Left ventricle myocardium inferior (tissue), 1 donor: ENCODE measurements around the gene NFATC4. TPM values are rescaled to one million over a fixed set of nuclear protein-coding genes. Genes with fewer than 3 reads are reported as not detected.
"Not testable (repeated sequence)": the region's sequence is repeated elsewhere in the genome, so short reads cannot be mapped to it uniquely, and the experiment has no call there.

Experiments used
- DNase-seq: peaks from one replicate; pipeline ENCODE4 v3.0.0-alpha.2; 2020
- H3K27ac ChIP-seq: fragments of 200-600 bp; replicated peaks from 2 replicates; pipeline ENCODE4 v1.8.0; 2021
- H3K27me3 ChIP-seq: fragments of 200-600 bp; 2 replicates; pipeline ENCODE4 v1.8.0; 2021; ENCODE audit warnings: low read depth
- H3K36me3 ChIP-seq: fragments of 200-600 bp; 2 replicates; pipeline ENCODE4 v1.8.0; 2021
- H3K4me1 ChIP-seq: fragments of 200-600 bp; 2 replicates; pipeline ENCODE4 v1.8.0; 2021
- H3K4me3 ChIP-seq: fragments of 200-600 bp; 2 replicates; pipeline ENCODE4 v1.8.0; 2021; ENCODE audit warnings: mild to moderate bottlenecking, moderate library complexity
- H3K9me3 ChIP-seq: fragments of 200-600 bp; replicated peaks from 2 replicates; pipeline ENCODE4 v1.8.0; 2021
- intact Hi-C: fragments of 100-400 bp; cut with micrococcal nuclease; formaldehyde crosslinking; loops from one replicate; pipeline ENCODE4 v1.11.0; 2022
- total RNA-seq: library from RNA; stranded (reverse); fragmentation: NEBNext Ultra II Directional; extraction: Animal tissue kit (Norgen Biotek cat#: 25700); gene quantifications from one replicate; pipeline ENCODE4 v1.2.1, GENCODE V29; 2021
- TF ChIP-seq, protein P1 (sequence below): fragments of 200-600 bp; IDR thresholded peaks from 2 replicates; pipeline ENCODE4 v1.8.0; 2021; ENCODE audit warnings: antibody characterized with exemption, mild to moderate bottlenecking, borderline replicate concordance
- donor health status: DM: no; HTN: yes; CAD: no; lungs with severe emphysema.

NFATC4 gene
- total RNA-seq, 1 donor from 2014 or later, result 20.6 TPM

DNA sequence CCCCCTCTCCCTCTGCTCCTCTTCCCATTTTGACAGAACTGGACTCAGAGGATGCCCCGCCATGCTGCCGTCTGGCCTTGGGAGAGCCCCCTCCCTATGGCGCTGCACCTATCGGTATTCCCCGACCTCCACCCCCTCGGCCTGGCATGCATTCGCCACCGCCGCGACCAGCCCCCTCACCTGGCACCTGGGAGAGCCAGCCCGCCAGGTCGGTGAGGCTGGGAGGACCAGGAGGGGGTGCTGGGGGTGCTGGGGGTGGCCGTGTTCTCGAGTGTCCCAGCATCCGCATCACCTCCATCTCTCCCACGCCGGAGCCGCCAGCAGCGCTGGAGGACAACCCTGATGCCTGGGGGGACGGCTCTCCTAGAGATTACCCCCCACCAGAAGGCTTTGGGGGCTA is 1.5 kb downstream of the NFATC4 start:
- Histone ChIP-seq H3K4me1 (peaks cover 51% of the 10 kb centered on the region), H3K4me3 (peak overlapping the region; percentile 70), H3K36me3 (peaks cover 9% of the 10 kb centered on the region), H3K27ac (peak overlapping the region; percentile 93), H3K27me3 (peaks cover 49% of the 10 kb centered on the region), H3K9me3 (no peaks in the 10 kb centered on the region)
- intact Hi-C loops, result loop anchor here (5.0 kb wide), 1 partner anchor 63 kb away; no protein-coding TSS in a partner anchor
- TF ChIP-seq, protein P1, sequence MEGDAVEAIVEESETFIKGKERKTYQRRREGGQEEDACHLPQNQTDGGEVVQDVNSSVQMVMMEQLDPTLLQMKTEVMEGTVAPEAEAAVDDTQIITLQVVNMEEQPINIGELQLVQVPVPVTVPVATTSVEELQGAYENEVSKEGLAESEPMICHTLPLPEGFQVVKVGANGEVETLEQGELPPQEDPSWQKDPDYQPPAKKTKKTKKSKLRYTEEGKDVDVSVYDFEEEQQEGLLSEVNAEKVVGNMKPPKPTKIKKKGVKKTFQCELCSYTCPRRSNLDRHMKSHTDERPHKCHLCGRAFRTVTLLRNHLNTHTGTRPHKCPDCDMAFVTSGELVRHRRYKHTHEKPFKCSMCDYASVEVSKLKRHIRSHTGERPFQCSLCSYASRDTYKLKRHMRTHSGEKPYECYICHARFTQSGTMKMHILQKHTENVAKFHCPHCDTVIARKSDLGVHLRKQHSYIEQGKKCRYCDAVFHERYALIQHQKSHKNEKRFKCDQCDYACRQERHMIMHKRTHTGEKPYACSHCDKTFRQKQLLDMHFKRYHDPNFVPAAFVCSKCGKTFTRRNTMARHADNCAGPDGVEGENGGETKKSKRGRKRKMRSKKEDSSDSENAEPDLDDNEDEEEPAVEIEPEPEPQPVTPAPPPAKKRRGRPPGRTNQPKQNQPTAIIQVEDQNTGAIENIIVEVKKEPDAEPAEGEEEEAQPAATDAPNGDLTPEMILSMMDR, result no peak
- no peak for DNase-seq

DNA sequence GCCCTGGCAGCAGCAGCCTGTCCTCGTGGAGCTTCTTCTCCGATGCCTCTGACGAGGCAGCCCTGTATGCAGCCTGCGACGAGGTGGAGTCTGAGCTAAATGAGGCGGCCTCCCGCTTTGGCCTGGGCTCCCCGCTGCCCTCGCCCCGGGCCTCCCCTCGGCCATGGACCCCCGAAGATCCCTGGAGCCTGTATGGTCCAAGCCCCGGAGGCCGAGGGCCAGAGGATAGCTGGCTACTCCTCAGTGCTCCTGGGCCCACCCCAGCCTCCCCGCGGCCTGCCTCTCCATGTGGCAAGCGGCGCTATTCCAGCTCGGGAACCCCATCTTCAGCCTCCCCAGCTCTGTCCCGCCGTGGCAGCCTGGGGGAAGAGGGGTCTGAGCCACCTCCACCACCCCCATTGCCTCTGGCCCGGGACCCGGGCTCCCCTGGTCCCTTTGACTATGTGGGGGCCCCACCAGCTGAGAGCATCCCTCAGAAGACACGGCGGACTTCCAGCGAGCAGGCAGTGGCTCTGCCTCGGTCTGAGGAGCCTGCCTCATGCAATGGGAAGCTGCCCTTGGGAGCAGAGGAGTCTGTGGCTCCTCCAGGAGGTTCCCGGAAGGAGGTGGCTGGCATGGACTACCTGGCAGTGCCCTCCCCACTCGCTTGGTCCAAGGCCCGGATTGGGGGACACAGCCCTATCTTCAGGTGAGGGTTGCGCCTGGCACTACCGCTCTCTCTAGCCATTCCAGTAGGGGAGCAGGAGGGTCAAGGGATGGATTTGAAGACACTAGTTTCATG is 2.1 kb downstream of the NFATC4 start:
- Histone ChIP-seq H3K9me3 (no peaks in the 10 kb centered on the region), H3K4me3 (peak overlapping the region; percentile 70), H3K27me3 (peaks cover 49% of the 10 kb centered on the region), H3K36me3 (peaks cover 9% of the 10 kb centered on the region), H3K4me1 (peaks cover 47% of the 10 kb centered on the region), H3K27ac (peak overlapping the region; percentile 93)
- no peak for DNase-seq
- intact Hi-C loops, result loop anchor here (5.0 kb wide), 1 partner anchor 62 kb away; no protein-coding TSS in a partner anchor
- TF ChIP-seq, protein P1, result no peak

DNA sequence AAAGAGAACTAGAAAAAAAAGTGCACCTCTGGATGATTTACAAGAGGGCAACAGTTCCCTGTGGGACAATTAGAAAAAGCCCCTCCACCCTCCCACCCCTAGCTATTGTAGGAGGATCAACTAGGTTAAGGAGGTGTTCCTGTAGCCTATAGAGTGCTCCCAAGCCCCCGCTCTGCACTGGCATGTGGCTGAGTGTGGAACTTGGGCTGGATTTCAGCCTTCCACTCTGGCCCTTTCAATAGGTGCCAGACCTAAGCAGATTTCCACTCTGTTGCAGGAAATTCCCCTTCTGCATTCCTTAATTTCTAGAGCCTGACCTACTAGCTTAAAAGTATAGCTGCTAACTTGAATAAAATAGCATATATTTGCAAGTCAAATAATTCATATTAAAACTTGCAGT is 2.8 kb downstream of the NFATC4 start:
- H3K9me3 ChIP-seq, result no peaks in the 10 kb centered on the region
- DNase-seq, result no peak
- TF ChIP-seq, protein P1, result no peak
- H3K27me3 ChIP-seq, result peaks cover 47% of the 10 kb centered on the region
- H3K36me3 ChIP-seq, result peaks cover 9% of the 10 kb centered on the region
- intact Hi-C loops, result no loop called here
- peak overlapping the region; percentile 71 for H3K27ac ChIP-seq
- H3K4me3 ChIP-seq, result peak overlapping the region; percentile 70
- peaks cover 42% of the 10 kb centered on the region for H3K4me1 ChIP-seq

DNA sequence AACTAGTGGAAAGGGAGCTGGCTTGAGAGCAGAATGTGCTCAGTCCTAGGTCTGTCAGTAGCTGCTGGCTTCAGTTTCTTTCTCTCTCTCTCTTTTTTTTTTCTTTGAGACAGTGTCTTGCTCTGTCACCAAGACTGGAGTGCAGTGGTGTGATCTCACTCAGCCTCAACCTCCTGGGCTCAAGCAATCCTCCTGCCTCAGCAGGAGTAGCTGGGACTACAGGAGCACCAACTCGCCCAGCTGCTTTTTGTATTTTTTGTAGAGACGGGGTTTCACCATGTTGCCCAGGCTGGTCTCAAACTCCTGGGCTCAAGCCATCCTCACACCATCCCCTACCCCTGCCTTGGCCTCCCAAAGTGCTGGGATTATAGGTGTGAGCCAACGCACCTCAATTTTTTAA is 3.6 kb downstream of the NFATC4 start:
- Histone ChIP-seq H3K4me1 (peaks cover 40% of the 10 kb centered on the region), H3K27me3 (peaks cover 42% of the 10 kb centered on the region), H3K27ac (peak overlapping the region; percentile 71)
- intact Hi-C loops, DNase-seq, H3K36me3 ChIP-seq, H3K4me3 ChIP-seq, H3K9me3 ChIP-seq: not testable (repeated sequence)

DNA sequence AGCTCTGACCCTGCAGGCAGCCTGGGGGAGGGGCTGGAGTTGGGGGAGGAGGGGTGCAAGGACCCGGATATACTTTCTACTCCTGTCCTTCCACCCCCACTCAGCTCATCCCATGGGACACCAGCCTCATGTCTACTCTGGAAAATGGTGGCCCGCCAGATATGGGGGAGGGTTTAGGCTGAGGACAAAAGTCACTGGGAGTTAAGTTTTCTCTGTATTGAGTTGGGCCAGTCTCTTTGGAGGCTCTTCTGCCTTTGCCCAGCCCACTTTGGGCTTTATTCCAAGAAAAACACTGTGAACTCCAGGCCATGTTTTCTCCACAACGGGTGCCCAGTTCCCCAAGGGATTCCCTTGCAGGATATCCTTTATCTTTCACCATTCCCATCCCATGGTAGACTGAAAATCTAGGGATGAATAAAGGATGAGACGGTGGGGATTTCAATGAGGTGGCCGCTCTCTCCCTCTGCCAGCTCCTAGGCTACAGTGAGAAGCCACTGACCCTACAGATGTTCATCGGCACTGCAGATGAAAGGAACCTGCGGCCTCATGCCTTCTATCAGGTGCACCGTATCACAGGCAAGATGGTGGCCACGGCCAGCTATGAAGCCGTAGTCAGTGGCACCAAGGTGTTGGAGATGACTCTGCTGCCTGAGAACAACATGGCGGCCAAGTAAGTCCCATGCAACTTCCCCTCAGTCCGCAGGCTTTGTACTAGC is 4.9 kb downstream of the NFATC4 start:
- peaks cover 9% of the 10 kb centered on the region for H3K36me3 ChIP-seq
- TF ChIP-seq, protein P1, result no peak

More for the DNA sequence above, 4.9 kb downstream of the NFATC4 start:
- Histone ChIP-seq H3K4me1 (peaks cover 38% of the 10 kb centered on the region), H3K27me3 (peaks cover 30% of the 10 kb centered on the region), H3K4me3 (no peak overlapping the region), H3K27ac (peak overlapping the region; percentile 71), H3K9me3 (no peaks in the 10 kb centered on the region)
- peak; percentile 69 for DNase-seq
- intact Hi-C loops, result no loop called here
